Activated effector memory CD4-positive, alpha-beta T cell treated with anti-CD3 and anti-CD28 coated beads, Interleukin-2, amount 50 U/mL, for 16 hours (primary cell): ENCODE data around the gene ABCF2.

Source experiments
- DNase-seq: peaks from one replicate; pipeline ENCODE4 v3.0.0-alpha.2; 2020

ABCF2 gene

GRCh38 chr7:151240942-151241754 is 14.1 kb upstream of the ABCF2 start:
- DNase-seq, result no peak

DNA sequence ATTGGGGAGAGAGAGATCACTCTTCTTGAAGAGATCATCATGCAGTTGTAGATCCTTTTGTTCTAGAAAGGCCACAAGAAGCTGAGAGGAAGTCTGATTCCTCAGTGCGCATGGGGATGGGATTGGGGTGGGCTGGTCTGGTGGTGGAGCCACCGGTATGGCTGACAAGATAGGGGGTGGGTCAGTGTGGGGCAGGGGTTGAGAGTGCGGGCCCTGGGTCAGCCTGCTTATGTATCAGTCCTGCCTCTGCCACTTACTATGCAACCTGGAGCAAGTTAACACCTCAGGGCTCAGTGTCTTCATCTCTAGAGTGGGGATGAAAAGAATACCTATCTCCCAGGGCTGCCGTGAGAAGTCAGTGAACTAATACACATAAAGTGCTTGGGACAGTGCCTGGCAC is 13.5 kb upstream of the ABCF2 start:
- no peak for DNase-seq

DNA sequence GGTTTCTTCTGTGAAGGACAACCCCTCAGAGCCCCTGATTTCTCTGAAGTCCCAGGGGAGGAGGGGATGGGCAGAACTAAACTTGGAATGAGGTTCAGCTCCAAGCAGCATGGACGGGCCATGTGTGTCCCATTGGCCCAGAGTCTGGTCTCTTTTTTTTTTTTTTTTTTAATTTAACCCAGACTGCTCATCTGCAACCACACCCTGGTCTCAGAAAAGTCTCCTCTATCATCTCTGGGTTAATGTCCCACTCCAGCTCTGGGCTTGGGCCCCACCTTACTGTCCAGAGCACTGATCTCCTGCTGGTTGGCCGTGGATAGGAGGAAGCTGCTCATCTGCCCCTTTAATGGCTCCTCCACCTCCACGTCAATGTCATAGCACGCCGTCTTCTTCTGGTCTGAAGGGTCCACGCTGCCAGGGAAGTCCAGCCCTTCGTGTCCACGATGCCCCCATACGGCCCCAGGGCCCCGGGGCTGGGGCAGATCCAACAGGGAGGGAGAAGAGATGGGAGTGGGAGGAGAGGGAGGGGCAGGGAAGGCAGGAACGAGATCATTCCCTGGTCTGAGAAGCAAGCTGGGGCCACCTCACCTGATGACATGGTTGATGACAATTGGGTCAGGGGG is 12.9 kb upstream of the ABCF2 start:
- no peak for DNase-seq

DNA sequence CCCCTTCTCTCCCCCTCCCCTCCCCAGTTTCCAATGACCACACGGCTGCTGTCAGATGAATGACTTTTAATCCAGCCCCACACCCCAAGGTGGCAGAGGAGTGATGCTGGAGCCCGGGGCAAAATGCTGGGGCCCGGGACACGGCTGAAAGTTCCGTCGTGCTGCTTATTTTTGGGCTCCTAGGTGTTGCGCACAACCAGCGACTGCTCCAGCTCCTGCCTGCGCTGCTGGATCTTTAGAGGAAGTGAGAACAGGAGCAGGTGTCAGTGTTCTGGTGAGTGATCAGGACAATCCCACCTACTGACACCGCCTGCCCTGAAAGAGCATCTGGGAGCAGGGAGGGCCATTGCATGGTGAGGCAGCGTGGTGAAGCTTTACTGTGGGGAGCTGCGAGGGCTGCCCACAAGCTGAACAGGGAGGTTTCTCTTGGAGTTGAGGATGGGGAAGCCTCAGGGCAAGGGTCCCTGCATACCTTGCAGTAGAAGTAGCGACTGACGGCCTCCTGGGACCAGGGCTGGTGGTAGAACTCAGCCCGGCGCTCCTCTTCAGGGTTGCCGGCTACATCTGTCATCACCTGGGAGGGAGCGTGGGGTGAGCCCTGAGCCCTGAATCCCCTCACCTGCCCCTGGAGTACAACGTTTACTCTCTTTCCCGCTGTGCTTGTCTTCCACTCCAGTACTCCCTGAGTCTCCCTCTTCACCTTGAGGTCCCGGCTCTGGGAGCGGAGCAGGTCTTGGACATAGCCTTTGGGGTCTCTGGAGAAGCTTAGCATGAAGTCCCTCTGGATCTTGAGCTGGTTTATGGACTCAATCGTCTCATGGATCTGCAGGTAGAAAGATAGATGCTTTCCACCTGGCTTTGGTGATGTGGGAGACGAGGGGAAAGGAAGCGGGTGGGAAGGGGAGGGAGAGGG is 12.2 kb upstream of the ABCF2 start:
- no peak for DNase-seq

- no peak for DNase-seq
Measured at GRCh38 chr7:151238190-151238810, 11.3 kb upstream of the ABCF2 start.

DNA sequence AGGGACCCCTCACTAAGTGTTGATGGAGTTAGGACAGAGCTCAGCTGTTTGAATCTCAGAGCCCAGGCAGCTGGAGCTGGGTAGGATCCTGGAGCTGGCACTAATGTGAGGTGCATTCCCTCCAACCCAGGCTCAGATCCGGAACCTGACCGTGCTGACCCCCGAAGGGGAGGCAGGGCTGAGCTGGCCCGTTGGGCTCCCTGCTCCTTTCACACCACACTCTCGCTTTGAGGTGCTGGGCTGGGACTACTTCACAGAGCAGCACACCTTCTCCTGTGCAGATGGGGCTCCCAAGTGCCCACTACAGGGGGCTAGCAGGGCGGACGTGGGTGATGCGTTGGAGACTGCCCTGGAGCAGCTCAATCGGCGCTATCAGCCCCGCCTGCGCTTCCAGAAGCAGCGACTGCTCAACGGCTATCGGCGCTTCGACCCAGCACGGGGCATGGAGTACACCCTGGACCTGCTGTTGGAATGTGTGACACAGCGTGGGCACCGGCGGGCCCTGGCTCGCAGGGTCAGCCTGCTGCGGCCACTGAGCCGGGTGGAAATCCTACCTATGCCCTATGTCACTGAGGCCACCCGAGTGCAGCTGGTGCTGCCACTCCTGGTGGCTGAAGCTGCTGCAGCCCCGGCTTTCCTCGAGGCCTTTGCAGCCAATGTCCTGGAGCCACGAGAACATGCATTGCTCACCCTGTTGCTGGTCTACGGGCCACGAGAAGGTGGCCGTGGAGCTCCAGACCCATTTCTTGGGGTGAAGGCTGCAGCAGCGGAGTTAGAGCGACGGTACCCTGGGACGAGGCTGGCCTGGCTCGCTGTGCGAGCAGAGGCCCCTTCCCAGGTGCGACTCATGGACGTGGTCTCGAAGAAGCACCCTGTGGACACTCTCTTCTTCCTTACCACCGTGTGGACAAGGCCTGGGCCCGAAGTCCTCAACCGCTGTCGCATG is 10.5 kb upstream of the ABCF2 start:
- no peak for DNase-seq

- no peak for DNase-seq
Measured at GRCh38 chr7:151236406-151236805, 9.4 kb upstream of the ABCF2 start.

DNA sequence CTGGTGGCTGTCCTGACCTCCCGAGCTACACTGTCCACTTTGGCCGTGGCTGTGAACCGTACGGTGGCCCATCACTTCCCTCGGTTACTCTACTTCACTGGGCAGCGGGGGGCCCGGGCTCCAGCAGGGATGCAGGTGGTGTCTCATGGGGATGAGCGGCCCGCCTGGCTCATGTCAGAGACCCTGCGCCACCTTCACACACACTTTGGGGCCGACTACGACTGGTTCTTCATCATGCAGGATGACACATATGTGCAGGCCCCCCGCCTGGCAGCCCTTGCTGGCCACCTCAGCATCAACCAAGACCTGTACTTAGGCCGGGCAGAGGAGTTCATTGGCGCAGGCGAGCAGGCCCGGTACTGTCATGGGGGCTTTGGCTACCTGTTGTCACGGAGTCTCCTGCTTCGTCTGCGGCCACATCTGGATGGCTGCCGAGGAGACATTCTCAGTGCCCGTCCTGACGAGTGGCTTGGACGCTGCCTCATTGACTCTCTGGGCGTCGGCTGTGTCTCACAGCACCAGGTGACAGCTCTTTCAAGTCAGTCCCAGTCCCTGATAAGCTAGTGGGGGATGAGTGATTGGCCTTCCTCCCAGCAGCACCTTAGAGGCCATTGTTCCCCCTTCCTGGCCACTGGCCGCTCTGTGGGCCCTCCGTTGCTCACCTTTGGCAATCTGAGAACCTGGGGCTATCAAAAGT is 8.2 kb upstream of the ABCF2 start:
- DNase-seq, result no peak

DNA sequence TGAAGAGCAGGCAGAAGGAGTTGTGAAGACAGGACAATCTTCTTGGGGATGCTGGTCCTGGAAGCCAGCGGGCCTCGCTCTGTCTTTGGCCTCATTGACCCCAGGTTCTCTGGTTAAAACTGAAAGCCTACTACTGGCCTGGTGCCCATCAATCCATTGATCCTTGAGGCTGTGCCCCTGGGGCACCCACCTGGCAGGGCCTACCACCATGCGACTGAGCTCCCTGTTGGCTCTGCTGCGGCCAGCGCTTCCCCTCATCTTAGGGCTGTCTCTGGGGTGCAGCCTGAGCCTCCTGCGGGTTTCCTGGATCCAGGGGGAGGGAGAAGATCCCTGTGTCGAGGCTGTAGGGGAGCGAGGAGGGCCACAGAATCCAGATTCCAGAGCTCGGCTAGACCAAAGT is 6.8 kb upstream of the ABCF2 start:
- no peak for DNase-seq

DNA sequence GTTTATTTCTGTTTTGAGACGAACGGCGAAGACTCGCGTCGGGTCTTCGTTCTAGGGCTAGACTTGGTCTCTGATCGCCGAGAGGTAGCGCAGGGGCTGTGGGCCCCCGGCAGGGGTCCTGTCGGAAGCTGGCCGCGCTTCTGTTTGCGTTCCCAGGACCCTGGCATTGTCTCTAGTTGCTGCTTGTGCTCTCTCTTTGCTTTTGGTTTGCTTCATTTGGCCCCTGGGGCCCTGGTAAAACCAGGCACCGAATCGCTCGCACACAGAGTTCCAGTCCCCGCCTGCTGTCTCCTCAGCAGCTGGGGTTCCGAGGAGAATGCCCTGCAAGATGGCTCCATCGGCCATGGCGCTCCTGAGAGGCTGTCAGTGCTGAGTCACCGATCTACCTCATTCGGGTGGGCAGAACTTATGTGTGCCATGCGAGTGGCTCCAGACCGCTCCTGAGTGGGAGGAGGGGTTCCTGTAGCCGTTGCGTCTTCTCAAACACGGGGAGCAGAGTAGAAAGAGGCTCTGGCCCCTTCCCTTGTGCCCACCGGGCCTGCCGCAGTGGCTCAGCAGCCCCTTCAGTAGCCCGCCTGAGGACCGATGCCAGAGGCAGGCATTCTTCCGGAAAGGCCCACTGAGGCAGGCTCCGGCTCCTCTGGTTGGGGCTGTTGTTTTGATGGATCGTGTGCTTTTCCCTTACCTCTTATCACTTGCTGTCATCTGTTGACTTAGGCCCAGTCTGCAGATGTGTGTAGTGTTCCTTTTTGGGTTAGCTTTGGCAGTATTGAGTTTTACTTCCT is 6.1 kb upstream of the ABCF2 start:
- DNase-seq, result peak; percentile 92

- DNase-seq, result peak; percentile 97
Measured at GRCh38 chr7:151232091-151232916, 5.3 kb upstream of the ABCF2 start, which contains the start of gene CHPF2. Gene CHPF2, plus strand, starts transcription at chr7:151232483. Its CDS starts 1,529 bp downstream, at chr7:151234012.

GRCh38 chr7:151231080-151231479 is 4.1 kb upstream of the ABCF2 start:
- no peak for DNase-seq

- DNase-seq, result no peak
Measured at GRCh38 chr7:151229249-151229648, 2.2 kb upstream of the ABCF2 start.

DNA sequence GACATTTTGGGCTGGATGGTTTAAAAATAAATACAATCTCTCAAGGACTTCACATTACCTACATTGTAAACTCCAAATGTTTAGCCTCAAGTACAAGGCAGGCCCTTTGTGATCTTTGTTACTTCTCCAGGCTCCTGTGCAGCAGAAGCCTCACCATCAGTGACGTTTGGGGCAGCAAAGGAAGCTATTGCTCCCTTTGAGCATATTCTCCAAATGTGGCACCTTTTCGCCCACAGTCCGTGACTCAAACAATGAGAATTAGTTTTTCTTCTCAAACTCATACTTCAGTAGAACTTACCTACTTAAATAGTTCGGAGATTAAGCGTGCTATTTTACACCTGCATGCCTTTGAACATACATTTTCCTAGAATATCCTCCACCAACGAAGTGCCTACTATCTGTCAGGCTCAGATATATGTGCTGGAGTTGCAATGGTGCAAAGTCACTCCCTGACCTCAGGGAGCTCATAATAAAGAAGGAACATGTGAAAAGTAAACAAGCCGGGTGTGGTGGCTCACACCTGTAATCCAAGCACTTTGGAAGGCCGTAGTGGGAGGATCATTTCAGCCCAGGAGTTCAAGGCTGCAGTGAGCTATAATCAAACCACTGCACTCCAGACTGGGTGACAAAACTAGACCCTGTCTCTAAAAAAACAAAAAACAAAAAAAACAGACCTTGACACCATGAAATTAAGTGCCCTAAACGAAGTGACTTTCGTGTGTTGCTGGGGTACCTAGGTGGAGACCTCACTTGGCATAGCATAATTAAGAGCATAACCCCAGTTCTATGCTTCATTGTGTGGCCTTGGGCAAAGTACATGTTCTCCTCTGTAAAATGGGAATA is 1.2 kb upstream of the ABCF2 start:
- no peak for DNase-seq

DNA sequence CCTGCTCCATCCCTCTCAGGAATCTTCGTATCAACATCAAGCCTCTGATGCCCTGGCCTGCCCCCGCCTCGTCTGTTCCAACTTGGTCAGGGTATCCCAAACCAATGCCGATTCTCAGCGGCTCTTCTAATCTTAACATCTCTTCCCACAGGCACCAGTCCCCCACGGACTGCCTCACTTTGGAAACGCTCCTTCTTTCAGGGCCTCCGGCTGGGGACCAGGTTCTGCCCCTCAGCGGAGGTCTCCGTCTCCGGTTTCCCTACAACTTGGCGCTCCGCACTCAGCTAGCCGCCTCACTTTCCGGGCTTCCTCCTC is 488 bp downstream of the ABCF2 start:
- DNase-seq, result no peak

DNA sequence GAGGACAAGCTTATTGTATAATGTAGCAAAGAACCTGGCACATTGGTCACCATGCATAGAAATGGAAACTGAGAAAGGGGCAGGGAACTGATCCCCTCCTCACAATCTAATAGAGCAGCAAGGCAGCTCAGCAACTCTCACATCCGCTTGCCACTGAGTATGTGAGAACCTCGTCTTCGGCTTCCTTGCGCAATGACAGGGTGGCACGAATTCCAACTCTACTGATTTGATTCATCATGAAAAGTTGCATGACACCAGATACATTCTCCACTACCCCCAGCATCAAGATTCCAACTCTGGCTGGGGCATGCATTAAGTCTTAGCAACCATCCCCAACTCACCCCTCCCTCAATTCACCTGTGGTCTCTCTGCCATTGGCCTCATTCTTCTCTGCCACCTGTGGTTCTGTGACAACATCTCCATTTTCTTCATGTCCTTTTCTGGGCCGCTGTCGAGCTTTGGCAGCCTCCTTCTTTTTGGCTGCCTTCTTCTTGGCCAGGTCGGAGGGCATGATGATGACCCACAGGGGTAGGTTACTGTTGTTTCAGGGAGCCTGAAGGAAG is 976 bp downstream of the ABCF2 start:
- no peak for DNase-seq

GRCh38 chr7:151223728-151224127 is 3.3 kb downstream of the ABCF2 start:
- no peak for DNase-seq

GRCh38 chr7:151218170-151218569 is 8.8 kb downstream of the ABCF2 start:
- no peak for DNase-seq
